K562 (cell line): ENCODE measurements around the gene ERF. TPM values are rescaled to one million over a fixed set of nuclear protein-coding genes. Genes with fewer than 3 reads are reported as not detected.
A peak's percentile ranks its signal among the peaks of the same experiment; 100 is the strongest.

Source experiments
- BCLAF1 ChIP-seq, 2 experiments: fragments of 450-650 bp in 1 of 2; IDR thresholded peaks; 2 replicates each; pipeline ENCODE4 v1.6.1; 2011 to 2017; ENCODE audit warnings: low read depth in 2 of 2, antibody characterized with exemption in 1 of 2, borderline replicate concordance in 1 of 2, low read length in 1 of 2, mild to moderate bottlenecking in 1 of 2, mixed read lengths in 1 of 2; ENCODE audit not compliant: control insufficient read depth in 1 of 2
- CTCFL ChIP-seq: IDR thresholded peaks from 2 replicates; pipeline ENCODE4 v1.6.1; 2011; ENCODE audit warnings: borderline replicate concordance, low read depth, mild to moderate bottlenecking, moderate library complexity, low read length; ENCODE audit not compliant: insufficient read depth, poor library complexity, severe bottlenecking
- E4F1 ChIP-seq: fragments of 250-450 bp; sonication (Bioruptor Pico); IDR thresholded peaks from 2 replicates; pipeline ENCODE4 v1.5.0; 2021; ENCODE audit warnings: mild to moderate bottlenecking, borderline replicate concordance
- ELF1 ChIP-seq: fragments of 200-800 bp; sonication (Bioruptor generic); IDR thresholded peaks from 2 replicates; pipeline ENCODE4 v1.6.1; 2016; ENCODE audit warnings: missing genetic modification characterization, missing compliant biosample characterization
- FOXK1 ChIP-seq: sonication (generic); formaldehyde crosslinking; IDR thresholded peaks from 2 replicates; pipeline ENCODE4 v1.8.0; 2022; ENCODE audit warnings: missing genetic modification reagents, mild to moderate bottlenecking, borderline replicate concordance
- HDAC8 ChIP-seq: fragments of 450-650 bp; IDR thresholded peaks from 2 replicates; pipeline ENCODE4 v1.6.1; 2016; ENCODE audit warnings: mild to moderate bottlenecking, missing genetic modification characterization, moderate library complexity, missing compliant biosample characterization
- MNT ChIP-seq, 2 experiments: fragments of 450-650 bp; conservative IDR thresholded peaks; 2 replicates each; pipeline ENCODE4 v1.6.1; 2017; ENCODE audit warnings: mild to moderate bottlenecking in 2 of 2, moderate library complexity in 2 of 2
- NBN ChIP-seq: fragments of 450-650 bp; IDR thresholded peaks from 2 replicates; pipeline ENCODE4 v1.6.1; 2016; ENCODE audit warnings: low read depth, mild to moderate bottlenecking
- NEUROD1 ChIP-seq: fragments of 150-350 bp; IDR thresholded peaks from 2 replicates; pipeline ENCODE4 v1.6.1; 2014; ENCODE audit warnings: borderline replicate concordance, low read length, low read depth; ENCODE audit not compliant: partially characterized antibody
- NFXL1 ChIP-seq: fragments of 450-650 bp; formaldehyde crosslinking; IDR thresholded peaks from 2 replicates; pipeline ENCODE4 v1.4.0; 2021; ENCODE audit warnings: mild to moderate bottlenecking
- OTX1 ChIP-seq: fragments of 450-650 bp; formaldehyde crosslinking; IDR thresholded peaks from 2 replicates; pipeline ENCODE4 v1.4.0; 2022; ENCODE audit warnings: mild to moderate bottlenecking
- ZBTB17 ChIP-seq: fragments of 450-650 bp; formaldehyde crosslinking; IDR thresholded peaks from 2 replicates; pipeline ENCODE4 v1.4.0; 2020; ENCODE audit warnings: mild to moderate bottlenecking
- ZBTB33 ChIP-seq: sonication (generic); formaldehyde crosslinking; IDR thresholded peaks from 2 replicates; pipeline ENCODE4 v1.8.1; 2023; ENCODE audit warnings: mild to moderate bottlenecking, missing genetic modification reagents
- ZKSCAN3 ChIP-seq: fragments of 250-450 bp; sonication (Bioruptor Pico); IDR thresholded peaks from 2 replicates; pipeline ENCODE4 v1.4.0; 2020
- ZNF140 ChIP-seq: fragments of 250-450 bp; sonication (Bioruptor Pico); IDR thresholded peaks from 2 replicates; pipeline ENCODE4 v1.8.0; 2021; ENCODE audit warnings: moderate library complexity, mild to moderate bottlenecking, inconsistent platforms
- ZNF274 ChIP-seq: IDR thresholded peaks from 2 replicates; pipeline ENCODE4 v1.6.1; 2011; ENCODE audit warnings: low read depth, mild to moderate bottlenecking, low read length, moderate library complexity, borderline replicate concordance
- polyA plus RNA-seq, 8 experiments: library from polyadenylated mRNA; depleted of rRNA in 4 of 8; stranded (reverse) in 5 of 8; unstranded in 3 of 8; fragments of >200 nt; fragmentation: Nextera tagmentation in 2 of 8; fragmentation: Illumina TruSeq in 1 of 8; extraction: Ambion mirVana in 2 of 8; extraction: Trizol in 1 of 8; gene quantifications; 2 replicates each; pipeline versions ENCODE4 v1.2.1 to v1.2.3, GENCODE V29; 2011 to 2014; ENCODE audit warnings: inconsistent platforms in 1 of 8, missing spikeins in 1 of 8
- total RNA-seq, 7 experiments: library from RNA; depleted of rRNA in 6 of 7; stranded (reverse); fragments of >200 nt in 6 of 7; fragmentation: Illumina TruSeq in 2 of 7; extraction: Trizol in 2 of 7; gene quantifications; 2 replicates each; pipeline versions ENCODE4 v1.2.1 to v1.2.3, GENCODE V29; 2011 to 2021; ENCODE audit warnings: low replicate concordance in 1 of 7

ERF gene
- total and polyA plus RNA-seq, 9 of the 15 experiments (the other 6 are each of a cell fraction or from before 2014, with no cell fraction given): 0.03 to 75.4 (median 27.0) TPM

- TF ChIP-seq BCLAF1 (IDR thresholded peaks at IDR 0.05; ENCODE audit: borderline replicate concordance in 1 of 2, control insufficient read depth in 1 of 2, low read depth in 2 of 2, low read length in 1 of 2) (no peak), NEUROD1 (no peak), NBN (no peak; the same call in 1 of the 2 replicates), ELF1 (peak; percentile 2; the same call in 1 of the 2 replicates), HDAC8 (tag) (no peak), CTCFL (no peak), ZKSCAN3 (no peak), FOXK1 (CRISPR knock-in tag) (no peak), ZNF140 (CRISPR knock-in tag) (no peak), E4F1 (CRISPR knock-in tag) (no peak), MNT (conservative IDR thresholded peaks at IDR 0.05) (no peak), ZBTB17 (CRISPR knock-in tag) (no peak), OTX1 (CRISPR knock-in tag) (no peak), NFXL1 (CRISPR knock-in tag) (no peak), ZNF274 (no peak), ZBTB33 (CRISPR knock-in tag) (no peak)
Measured at GRCh38 chr19:42303101-42303464, 48.2 kb upstream of the ERF start (continued).
